Measurements from ENCODE around the gene PREX1.

- no peak for TF ChIP-seq POLR2AphosphoS5 (IDR thresholded peaks at IDR 0.05; ENCODE audit: low read depth, low read length)
- no peak for TF ChIP-seq CTCF (IDR thresholded peaks at IDR 0.05)
Observed at GRCh38 chr20:48582673-48582985, 245.2 kb downstream of the PREX1 start.

All from Panc1 (cell line).